GM12892 (cell line): ENCODE data around the gene ITSN1.

ENCODE experiments used
- DNase-seq: peaks from one replicate; pipeline ENCODE4 v3.0.0; 2011; ENCODE audit not compliant: insufficient read length
- FAIRE-seq: peaks from 2 replicates; lab custom pipeline; 2011; peaks lifted over from hg19 to GRCh38; lab: Jason Lieb, UNC
- POLR2A ChIP-seq: IDR thresholded peaks from 2 replicates; pipeline ENCODE4 v1.6.1; 2011; ENCODE audit warnings: low read depth, low read length, control low read depth
- POLR2AphosphoS5 ChIP-seq: IDR thresholded peaks from 2 replicates; pipeline ENCODE4 v1.6.1; 2011; ENCODE audit warnings: low read depth, low read length, control low read depth
- TAF1 ChIP-seq: IDR thresholded peaks from 2 replicates; pipeline ENCODE4 v1.6.1; 2011; ENCODE audit warnings: low read depth, mild to moderate bottlenecking, control low read depth, low read length, borderline replicate concordance

The ITSN1 gene

DNA sequence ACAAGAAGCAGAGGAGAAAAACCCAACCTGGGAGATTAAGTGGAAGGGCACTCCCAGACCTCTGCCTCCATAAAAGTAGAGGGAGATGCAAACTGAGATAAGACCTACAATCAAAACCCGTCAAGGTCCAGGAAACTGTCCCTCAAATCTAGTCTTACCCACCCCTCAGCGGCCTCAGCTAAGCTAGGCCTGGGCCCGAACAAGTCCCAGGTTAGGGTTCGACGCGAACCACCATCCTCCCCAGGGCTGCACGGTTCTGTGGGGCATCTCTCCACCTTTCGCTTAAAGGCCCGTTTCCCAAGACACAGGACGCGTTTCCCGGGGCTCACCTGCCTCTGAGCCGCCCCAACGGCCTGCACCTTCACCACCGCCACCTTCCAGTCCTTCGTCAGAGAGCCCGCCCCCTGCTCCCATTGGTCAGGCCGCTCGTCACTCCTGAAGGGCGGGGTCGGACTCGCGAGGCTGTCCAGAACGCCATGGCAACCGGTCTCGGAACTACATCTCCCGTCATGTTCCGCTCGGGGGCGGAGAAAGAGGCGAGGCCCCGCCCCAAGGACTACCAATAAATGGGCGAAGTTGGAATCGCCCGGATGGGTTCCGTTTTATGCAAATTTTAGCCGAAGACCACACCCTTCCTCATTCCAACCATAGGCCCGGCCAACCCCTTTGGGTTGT is 812 bp upstream of the ITSN1 start, which contains the start of gene CRYZL1:
Gene CRYZL1 (minus strand): TSS at position 390 of the 675 bp plus-strand sequence. CDS start 10,190 bp downstream, outside the sequence.
- FAIRE-seq: peak; percentile 100
- TF ChIP-seq POLR2AphosphoS5: peak; percentile 40; the same call in 1 of the 2 replicates
- peak; percentile 75; the same call in 1 of the 2 replicates for TF ChIP-seq POLR2A
- TF ChIP-seq TAF1: 0 out of 2 replicates have a peak, but pooled peaks have one; percentile 32
- DNase-seq: peak; percentile 74

DNA sequence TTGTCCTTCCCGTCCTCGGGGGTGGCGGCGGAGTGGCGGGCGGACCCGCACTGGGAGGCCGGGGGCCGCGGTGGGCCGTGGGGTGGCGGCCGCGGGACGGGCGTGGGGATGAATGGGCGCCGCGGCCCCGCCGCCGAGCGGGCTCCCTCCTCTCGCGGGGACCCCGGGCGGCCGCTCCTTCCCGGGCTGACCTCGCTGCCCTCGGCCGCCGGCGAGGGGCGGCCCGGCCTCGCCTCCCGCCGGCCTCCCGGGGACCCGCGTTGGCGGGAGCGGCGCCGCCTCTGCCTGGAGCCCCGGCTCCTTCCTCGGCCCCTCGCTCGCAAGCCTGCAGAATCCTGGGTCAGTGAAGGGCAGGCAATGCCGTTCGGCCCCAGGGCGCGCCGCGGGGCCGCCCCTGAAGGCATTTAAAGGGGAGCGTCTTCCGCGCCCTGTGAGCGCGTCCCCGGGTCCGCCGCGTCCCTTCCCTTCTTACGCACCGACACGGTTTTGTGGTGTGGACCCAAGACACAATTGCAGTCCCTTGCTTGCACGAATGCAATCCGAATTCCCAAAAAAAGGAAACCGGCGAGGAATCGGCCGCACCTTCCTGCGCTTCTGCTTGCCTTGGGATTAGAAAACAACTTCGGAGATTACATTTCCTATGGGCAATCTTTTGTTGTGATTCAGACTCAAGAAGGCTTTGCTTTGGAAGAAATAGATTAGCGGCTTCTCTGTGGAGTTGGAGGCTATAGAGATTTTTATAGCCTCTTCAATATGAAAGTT is 776 bp downstream of the ITSN1 start:
- TF ChIP-seq POLR2A: no peak
- TF ChIP-seq TAF1: no peak
- no peak for TF ChIP-seq POLR2AphosphoS5
- DNase-seq (peak; percentile 21), FAIRE-seq (peak; percentile 24)

DNA sequence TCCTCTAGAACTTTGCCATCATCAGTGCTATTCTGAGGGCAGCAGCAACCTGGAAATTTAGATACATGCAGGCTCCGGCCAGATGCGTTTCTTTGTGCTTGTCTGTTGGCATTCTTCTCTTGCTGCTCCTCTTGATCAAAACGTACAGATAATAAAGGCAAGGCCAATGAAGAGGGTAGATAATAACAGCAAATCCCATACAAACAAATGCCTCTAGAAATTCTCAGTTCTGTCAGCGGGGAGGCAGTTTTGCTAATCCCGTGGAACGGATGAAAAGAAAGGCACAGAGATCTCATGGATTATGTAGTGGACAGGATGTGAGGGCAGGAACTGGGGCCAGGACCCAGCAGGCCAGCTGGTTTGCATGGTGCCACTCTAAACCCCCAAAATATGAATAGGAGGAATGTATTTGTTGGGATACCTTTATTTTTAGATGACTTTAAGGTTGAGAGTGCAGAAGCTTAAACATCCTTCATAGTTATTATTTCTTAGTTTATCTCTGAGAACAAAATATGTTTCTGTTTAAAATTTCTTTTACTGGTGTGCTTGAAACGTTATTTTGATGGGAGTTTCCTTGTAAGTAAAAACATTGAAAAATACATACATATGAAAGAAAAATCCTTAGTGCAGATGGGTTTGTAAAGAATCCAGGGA is 1.5 kb downstream of the ITSN1 start:
- DNase-seq (no peak), FAIRE-seq (no peak)
- TF ChIP-seq TAF1 (no peak), POLR2A (no peak), POLR2AphosphoS5 (no peak)

DNA sequence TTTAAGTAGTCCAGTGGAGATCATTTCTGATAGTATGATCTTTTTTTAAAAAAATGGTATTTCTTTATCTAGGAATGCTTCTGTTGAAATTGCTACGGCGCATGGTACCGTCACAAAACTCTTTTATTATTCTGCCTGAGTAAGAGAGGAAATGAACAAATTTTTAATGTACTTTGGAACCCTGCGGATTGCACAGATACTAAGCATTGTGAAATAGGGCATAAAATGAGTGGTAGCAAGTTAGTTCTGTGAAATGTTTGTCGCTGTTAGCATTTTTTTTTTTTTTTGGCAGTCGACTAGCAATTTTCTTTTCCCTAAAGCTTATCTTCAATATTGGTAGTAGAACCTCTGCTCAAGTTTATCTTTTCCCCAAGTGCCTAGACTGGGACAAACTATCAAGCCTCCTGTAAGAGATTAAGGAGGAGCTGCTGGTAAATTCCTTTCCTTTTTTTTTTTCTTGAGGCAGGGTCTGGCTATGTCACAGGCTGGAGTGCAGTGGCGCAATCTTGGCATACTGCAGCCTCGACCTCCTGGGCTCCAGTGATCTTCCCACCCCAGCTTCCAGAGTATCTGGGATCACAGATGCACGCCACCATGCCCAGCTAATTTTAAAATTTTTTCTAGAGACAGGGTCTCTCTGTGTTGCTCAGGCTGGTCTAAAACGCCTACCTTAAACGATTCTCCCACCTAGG is 2.2 kb downstream of the ITSN1 start:
- TF ChIP-seq POLR2AphosphoS5 (no peak), POLR2A (no peak), TAF1 (no peak)
- no peak for FAIRE-seq
- no peak for DNase-seq

DNA sequence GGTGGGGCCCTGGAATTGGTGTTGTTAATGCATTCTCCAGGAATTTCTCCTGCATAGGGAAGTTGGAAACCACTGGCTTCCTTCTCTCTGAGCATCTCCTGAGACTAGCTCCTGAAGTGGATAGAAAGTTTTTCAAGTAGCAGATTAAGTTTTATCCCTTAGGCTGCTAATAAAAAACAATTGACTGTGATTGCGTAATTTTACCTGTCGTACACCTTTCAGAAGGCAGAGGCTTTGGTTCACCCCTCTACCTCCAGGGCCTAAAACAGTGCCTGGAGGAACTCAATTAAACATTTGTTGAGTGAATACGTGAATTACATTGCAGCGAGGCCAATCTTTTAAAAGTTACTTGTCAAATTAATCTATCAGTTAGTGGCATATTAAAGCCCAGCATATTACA is 3.4 kb downstream of the ITSN1 start:
- DNase-seq: no peak
- no peak for FAIRE-seq
- TF ChIP-seq TAF1 (no peak), POLR2A (no peak), POLR2AphosphoS5 (no peak)

- DNase-seq (no peak), FAIRE-seq (no peak)
- no peak for TF ChIP-seq POLR2AphosphoS5
- no peak for TF ChIP-seq POLR2A
- TF ChIP-seq TAF1: no peak
These were observed 5.3 kb downstream of the ITSN1 start for GRCh38 chr21:33647587-33647986.

GRCh38 chr21:33648555-33648954 is 6.3 kb downstream of the ITSN1 start:
- DNase-seq: no peak
- TF ChIP-seq TAF1 (no peak), POLR2AphosphoS5 (no peak), POLR2A (no peak)
- no peak for FAIRE-seq

DNA sequence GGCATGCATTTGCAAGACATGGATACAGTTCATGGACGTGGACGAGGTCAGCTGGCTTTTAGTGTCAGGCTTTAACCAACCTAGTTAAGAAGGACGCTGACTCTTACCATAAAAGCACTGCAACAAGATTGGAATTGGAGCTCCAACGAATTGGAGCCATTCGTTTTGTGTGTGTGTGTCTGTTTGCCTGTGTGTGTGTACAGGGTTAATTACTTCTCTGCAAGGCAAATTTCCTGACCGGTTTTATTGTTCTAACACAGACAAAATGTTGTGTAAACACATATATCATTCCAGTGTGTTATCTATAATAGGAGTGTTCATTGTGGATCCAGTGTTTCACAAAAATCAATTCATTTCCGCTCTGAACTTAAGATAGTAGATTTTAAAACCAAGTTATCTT is 7.9 kb downstream of the ITSN1 start:
- TF ChIP-seq TAF1 (no peak), POLR2AphosphoS5 (no peak), POLR2A (no peak)
- no peak for FAIRE-seq
- DNase-seq: no peak

- DNase-seq (no peak), FAIRE-seq (no peak)
- TF ChIP-seq POLR2AphosphoS5 (no peak), TAF1 (no peak), POLR2A (no peak)
These were observed 8.7 kb downstream of the ITSN1 start for GRCh38 chr21:33650929-33651509.

DNA sequence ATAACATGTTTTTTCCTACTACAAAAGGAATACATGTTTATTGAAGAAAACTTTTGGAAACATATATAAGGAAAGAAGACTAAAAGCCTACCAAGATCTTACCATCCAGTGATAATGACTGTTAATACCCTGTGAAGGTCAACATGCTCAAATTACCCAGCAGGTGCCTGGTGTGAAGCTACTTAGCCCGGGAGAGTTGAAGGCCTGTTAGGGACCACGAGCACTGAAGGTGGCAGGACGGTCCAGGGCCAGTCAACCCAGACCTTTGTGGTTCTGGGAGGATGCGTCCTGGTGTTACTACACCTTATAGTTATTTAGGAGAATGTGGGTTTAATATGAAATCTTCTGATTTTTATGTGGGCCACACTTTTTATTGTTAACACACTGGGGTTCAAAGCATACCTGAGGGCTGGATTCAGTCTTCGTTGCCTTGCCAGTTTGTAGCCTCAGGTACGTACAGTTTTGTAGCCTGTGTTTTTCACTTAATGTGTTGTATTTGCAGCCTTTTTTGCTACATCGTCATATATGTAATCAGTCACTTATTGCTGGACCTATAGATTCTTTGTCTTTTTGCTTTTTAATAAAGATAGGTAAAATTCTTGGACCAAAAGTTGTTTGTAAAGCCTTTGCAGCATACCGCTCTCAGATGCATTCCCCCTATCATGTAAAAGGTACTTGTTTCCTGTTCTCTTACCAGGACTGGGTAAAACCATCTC is 9.8 kb downstream of the ITSN1 start:
- FAIRE-seq (no peak), DNase-seq (no peak)
- TF ChIP-seq POLR2AphosphoS5 (no peak), POLR2A (no peak), TAF1 (no peak)
